HG03342 (cell line): ENCODE data around the gene HSF4.
"Not testable (repeated sequence)": the region's sequence is repeated elsewhere in the genome, so short reads cannot be mapped to it uniquely, and the experiment has no call there.

Experiments used
- ATAC-seq: cut with Tn5 transposase; IDR thresholded peaks from one replicate; pipeline ENCODE4 v1.9.1; 2021; ENCODE audit warnings: mild to moderate bottlenecking, moderate library complexity; ENCODE audit not compliant: unreplicated experiment

HSF4 gene, protein sequence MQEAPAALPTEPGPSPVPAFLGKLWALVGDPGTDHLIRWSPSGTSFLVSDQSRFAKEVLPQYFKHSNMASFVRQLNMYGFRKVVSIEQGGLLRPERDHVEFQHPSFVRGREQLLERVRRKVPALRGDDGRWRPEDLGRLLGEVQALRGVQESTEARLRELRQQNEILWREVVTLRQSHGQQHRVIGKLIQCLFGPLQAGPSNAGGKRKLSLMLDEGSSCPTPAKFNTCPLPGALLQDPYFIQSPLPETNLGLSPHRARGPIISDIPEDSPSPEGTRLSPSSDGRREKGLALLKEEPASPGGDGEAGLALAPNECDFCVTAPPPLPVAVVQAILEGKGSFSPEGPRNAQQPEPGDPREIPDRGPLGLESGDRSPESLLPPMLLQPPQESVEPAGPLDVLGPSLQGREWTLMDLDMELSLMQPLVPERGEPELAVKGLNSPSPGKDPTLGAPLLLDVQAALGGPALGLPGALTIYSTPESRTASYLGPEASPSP

DNA sequence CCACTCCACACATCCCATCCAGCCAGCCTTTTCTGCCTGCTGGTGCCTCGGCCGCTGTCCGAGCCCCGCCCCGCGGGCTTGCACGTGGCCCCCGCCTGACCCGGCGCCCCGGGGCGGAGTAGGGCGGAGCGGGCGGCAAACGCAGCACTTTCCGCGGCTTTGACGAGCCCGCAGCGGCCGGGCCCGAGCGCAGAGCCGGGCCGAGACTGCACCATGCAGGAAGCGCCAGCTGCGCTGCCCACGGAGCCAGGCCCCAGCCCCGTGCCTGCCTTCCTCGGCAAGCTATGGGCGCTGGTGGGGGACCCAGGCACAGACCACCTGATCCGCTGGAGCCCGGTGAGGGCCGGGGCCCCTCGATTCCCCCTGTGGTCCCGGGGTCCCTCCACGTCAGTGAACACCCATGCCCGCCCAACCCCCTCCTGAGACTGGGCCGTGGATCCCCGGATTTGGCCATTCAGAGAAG is at the start of gene HSF4:
Gene HSF4, plus strand, starts transcription at position 147 of the 463 bp plus-strand sequence. Its CDS starts 67 bp downstream, at position 214.
- ATAC-seq = no peak

DNA sequence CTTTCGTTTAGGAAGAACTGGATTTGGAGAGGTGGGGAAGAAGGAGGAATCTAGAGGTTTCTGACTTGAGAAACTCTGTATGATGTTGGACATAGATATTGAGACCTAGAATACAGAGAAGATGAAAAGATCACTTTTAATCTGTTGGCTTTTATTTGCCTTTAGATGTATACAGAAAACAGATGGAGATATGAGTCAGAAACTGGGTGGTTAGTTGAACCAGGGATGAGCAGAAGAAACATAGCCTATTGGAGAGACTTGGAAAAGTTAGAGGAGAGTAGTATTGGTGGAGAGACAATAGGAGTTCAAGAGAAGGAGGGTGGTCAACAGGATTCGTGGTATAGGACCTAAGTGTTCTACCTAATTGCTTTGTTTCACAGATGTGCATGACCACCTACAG is 49.8 kb upstream of the HSF4 start:
- no peak for ATAC-seq

DNA sequence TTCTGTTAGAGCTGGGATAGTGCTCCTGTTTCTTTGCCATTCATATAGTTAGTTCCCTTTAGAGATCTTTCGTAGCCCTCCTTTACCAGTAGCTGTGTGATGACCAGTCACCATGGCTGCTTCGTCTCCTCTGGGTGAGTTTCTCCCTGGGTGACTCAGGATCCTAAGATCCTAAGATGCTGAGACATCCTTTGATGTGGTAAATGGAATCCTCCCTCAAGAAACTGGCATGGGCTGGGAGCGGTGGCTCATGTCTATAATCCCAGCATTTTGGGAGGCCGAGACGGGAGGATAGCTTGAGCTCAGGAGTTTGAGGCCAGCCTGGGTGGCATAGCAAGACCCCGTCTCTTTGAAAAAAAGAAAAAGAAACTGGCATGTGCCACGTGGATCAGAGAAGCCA is 48.9 kb upstream of the HSF4 start:
- ATAC-seq = no peak

DNA sequence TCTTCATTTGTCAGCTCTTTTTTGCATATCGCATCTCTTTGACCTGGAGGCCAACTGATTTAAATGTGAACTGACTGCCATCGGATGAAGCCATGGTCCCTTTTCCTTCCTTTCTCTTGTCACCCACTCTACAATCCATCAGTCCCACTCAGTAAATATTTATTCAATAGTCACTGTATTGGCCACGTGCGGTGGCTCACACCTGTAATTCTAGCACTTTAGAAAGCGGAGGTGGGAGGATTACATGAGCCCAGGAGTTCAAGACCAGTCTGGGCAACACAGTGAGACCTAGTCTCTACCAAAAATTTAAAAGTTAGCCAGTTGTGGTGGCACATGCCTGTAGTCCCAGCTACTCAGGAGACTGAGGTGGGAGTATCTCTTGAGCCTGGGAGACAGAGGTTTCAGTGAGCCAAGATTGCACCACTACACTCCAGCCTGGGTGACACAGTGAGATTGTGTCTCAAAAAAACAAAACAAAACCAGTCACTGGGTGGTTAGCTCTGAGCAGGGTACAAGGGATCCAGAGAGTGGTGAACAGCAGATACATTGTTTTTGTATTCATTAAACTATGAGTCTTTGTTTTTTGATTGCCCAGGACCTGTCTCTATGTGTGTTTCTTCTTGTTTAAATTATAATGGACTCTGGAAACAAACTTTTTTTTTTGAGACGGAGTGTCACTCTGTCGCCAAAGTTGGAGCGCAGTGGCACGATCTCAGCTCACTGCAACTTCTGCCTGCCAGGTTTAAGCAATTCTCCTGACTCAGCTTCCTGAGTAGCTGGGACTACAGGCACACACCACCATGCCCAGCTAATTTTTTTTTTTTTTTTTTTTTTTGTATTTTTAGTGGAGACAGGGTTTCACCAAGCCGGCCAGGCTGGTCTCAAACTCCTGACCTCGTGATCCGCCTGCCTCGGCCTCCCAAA is 47.9 kb upstream of the HSF4 start:
- no peak for ATAC-seq

DNA sequence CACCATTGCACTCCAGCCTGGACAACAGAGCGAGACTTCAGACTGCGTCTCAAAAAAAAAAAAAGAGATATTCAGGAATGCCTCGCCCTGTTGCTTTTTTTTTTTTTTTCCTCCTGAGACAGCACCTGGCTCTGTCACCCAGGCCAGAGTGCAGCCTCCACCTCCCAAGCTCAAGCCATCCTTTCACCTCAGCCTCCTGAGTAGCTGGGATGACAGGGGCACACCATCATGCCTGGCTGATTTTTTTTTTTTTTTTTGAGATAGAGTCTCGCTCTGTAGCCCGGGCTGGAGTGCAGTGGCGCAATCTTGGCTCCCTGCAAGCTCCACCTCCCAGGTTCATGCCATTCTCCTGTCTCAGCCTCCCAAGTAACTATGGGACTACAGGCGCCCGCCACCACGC is 46.8 kb upstream of the HSF4 start:
- ATAC-seq = no peak

DNA sequence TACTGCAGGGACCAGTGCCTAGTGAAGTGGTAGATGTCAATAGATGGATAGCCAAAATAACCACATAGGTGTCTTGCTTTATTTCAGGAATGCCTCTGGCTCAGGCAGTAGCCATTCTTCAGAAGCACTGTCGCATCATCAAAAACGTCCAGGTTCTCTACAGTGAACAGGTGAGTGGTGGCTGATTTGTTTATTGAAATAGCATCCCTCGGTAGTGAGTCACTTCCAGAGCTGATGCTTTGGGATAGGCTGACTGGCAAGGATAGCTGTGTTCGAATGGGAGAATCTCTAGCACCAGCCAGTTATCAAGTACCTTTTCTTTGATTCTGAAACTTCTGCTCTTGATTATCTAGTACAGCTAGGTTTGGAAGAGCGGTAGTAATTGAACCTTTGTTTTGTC is 44.5 kb upstream of the HSF4 start:
- ATAC-seq = no peak

DNA sequence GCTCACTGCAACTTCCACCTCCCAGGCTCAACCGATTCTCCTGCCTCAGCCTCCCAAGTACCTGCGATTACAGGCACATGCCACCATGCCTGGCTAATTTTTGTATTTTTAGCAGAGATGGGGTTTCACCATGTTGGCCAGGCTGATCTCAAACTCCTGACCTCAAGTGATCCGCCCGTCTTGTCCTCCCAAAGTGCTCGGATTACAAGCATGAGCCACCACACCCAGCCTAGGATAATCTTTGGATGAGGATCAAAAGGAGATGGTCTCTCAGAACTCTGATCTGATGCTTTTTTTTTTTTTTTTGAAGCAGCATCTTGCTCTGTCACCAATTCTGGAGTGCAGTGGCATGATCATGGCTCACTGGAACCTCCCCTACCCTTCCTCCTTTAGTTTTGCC is 41.7 kb upstream of the HSF4 start:
- not testable (repeated sequence) for ATAC-seq

DNA sequence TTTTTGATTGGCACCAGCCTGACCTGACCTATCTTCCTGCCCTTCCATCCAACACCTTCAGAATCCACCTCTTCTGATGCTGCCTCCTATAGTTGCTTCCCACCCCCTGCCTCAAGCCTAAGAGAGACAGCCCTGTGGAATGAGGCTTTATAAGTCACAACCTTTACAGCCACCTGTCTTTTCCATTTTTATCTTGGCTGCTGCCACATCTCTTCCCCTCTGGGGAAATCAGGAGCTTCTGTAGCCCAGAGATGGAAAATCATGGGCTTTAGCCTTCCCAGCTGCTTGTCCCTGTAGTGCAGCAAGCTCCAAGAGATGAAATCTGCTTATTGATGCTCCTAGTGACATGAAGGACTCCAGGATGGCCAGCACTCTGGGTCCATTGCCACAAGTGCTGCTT is 36.1 kb upstream of the HSF4 start:
- no peak for ATAC-seq

DNA sequence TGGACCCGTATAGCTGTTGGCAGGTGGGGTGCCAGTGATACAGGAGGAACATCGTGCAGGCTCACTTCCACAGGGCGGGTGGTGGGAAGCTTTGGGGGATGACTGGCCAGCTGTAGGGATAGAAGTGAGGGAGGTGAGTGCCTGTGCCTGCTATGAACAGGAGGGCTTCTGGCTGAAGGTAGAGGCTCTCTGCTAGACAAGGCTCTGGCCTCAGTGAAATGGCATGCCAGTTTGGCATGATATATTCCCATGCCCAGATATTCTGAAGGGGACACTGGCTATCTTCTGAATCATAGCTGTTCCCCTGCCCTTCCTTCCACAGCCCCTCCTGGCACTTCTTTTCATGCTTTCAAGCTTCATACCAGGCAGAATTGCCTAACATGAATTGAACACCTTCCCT is 35.7 kb upstream of the HSF4 start:
- ATAC-seq = no peak

DNA sequence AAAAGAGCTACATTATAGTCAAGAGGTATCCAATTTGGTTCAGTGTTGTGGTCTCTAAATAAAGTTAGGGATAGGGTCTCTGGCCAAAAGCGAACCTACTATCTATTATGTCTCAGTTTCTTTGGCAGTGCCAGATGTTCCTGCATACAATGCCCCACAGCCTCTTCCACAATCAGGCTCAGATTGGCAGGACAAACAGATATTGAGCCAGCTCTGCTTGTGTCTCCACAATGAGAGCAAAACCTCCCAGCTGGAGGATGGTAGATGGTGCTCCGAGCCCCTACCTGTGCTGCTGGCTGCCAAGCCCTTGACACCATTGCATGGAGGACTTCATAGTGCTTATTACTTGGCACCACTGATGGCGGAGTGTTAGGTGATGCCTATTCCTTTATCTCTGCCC is 35.1 kb upstream of the HSF4 start:
- ATAC-seq = no peak

DNA sequence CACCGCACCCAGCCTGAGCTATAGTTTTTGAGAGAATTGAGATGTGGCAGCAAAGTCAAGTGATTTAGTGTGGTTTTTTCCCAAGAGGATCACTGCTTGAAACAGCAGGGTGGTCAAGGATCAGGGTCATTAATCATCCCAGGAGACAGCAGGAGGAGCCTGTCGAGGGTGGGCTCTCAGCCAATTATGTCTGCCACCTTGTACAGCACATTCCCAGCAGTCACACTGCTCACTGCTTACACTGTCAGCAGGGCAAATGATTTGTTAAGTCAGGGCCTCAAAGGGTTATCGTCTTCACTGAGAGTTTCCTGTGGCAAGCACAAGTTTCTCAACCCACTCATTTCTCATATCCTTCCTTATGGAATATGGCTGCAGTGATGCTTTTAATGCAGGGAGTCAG is 26.9 kb upstream of the HSF4 start:
- ATAC-seq = no peak

DNA sequence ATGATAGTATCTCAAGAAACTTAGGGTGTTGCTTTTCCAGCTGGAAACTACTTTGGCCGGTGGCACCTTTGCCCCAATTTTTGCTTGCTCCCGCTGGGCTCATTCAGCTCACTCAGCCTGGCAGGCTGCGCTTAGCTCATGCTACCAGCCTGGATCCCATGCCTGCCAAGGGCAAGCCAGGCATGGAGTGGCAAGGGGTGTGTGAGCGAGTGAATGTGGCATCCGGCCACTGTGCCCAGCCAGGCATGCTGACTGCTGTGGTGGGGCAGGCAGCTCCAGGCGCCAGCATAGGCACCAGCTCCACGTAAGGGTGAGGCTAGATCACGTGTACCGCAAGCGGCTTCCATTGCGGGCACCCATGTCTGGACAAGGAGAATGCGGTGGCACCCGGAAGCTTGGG is 23.2 kb upstream of the HSF4 start:
- no peak for ATAC-seq

DNA sequence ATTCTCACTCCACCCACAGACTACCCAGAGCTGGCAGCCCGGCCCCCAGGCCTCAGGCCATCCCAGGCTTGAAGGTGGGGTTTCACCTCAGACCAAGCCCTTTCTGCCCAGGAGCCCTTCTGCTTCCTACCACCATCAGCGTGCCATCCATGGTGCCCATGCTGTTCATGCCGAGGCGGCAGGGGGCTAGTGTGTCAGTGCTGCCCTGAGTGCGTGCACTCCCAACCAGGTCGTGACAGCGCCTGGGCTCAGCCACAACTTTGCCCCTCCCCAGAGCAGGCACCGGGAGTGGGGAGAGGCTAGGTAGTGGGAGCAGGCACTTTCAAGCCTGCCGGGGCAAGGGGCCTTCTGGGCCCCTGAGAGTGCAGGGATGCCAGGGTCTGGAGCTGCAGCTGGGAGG is 22.2 kb upstream of the HSF4 start:
- no peak for ATAC-seq

DNA sequence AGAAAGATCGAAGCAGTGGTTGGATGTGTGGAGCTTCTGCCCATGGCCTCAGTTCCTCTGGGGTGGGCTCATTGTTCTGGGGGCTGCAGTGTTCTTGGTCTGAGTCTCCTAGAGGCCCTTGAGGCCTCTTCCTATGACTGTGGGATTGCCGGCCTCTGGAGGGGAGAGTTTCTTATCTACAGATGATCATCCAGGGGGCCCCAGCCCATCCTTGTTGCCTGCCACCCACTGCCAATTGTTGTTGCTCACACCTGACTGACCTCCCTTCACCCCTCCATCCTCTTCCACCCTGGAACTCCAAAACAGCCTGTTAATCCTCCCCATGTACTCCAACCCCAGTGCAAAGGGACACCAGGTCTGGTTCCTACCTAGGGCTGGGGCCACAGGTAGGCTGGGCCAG is 19.6 kb upstream of the HSF4 start:
- no peak for ATAC-seq

DNA sequence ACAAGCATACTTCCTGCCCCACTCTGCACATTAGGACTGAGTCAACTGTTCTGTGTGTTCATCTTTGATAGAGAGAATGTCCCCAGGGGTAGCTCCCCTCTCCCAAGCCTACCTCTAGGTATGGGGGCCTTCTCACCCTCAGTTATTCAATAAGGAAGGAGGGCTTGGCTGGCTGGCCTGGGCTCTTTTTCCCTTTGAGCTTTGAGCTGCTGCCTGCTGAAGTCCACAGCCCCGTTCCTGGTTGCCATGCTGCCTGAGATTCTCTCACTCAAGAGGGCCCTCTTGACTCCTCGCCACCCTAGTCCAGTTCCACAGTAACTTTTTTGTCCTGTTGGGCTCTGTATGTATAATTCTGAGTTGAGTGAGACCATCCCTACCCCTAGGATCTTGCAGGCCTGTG is 18.8 kb upstream of the HSF4 start:
- ATAC-seq = no peak

DNA sequence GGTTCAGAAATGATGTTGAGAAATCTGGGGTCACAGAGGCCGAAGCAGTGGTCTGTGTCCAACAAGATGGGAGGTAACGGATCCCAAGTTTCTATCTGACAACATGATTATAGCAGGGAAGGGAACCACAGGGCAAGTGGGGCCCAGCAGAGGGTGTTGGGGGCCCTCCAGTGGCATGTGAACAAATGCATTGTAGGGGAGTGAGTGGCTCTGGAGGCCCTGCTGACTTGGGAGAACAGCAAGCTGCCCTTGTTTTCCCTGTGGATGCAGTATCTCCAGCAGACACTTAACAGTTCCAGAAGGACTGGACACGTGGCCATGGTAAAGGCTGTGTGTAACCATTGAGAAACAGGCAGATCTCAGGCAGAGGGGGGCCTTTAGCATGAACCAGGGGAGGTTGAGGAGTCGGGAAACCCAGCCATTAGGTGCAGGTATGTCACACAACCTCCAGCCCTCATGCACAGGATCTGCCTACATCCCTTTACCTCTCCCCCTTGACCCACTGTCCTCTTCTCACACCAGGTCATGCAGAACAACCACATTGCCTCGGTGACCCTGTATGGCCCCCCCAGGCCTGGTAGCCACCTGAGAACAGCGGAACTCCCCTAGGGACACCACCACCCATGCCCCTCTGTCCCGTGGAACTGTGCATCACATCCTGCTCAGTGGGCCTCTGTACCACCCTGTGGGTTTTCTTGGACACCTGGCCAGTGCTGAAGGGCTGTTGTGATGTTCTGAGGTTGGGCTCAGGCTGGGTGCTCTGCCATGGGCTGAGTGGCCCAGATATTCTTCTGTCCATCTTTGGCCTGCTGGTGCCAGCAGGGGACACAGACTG is 17.8 kb upstream of the HSF4 start:
- ATAC-seq = no peak

DNA sequence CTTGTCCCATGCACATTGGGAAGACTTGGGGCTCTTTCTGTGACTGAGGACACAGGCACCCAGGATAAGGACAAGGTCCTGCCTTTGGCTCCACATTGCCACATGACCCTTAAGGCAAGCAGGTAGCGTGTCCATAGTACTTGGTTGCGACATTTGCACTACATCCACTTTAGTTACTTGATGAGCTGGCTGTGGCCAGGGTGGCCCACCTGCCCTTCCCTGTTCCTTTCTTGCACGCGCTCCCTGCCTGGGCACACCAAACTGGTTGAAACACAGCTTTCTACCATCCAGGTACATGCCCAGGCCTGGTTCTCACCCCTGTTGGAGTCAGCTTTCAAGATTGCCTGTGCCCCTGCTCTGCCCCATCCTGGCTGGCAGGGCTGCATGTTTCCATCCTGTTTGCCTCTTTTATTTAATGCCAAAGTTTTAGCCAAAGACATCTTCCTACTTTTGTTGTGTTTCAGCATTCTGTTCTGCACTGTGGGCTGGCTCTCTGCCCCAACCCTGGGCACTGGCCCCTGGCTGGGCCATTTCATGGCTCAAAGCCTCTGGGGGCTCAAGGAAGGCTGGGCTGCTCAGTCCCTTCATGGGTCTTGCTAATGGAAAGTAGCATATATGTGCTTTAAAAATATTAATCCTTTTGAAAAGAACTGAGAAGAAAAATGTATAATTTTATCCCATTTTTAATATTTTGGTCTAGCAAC is 17.0 kb upstream of the HSF4 start:
- ATAC-seq = no peak

DNA sequence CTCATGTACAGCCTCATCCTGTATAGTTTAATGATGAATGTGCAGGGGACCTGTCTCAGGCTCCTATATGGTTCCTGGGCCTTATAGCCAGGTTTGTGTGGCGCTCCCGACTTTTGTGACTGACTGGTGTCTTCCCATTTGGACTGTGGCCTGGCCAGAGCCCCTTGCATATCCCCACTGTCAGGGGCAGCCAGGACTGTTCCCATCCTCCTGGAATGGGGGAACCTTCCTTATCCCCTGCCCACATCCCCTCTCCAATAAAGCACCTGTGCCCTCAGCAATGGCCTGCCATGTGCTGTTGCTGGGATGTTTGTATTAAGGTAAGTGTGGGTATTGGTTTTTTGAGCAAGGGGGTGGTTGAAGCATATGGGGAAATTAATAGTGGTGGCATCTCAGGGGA is 16.3 kb upstream of the HSF4 start:
- ATAC-seq = no peak

DNA sequence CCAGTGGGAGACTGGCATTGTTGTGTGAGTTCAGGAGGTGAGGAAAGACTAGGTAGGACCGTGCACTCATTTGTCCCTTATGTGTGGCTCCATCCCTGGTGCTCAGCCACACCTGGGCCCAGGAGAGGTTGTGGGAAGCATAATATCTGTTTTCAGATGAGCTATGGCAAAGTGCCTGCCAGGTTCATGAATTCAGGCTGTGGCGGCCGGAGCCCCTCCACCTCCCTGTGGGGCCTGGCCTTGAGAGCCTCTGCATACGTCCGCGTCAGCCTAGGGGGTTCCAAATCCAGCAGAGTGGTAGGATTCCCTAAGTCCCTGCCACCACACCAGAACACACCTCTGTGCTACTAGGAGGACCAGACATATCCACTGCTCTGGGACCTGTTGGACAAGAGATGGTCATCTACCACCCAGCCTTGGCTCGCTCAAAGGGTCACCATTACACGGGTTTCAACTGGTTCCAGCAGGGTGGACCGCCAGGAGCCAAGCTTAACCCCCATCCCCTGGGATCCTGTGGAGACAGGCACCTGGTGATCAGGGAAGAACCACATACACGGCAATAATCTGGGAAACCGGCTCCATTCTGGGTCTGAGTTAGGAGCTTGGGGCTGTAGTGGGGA is 15.8 kb upstream of the HSF4 start:
- no peak for ATAC-seq
